H1 (cell line): ENCODE data around the gene KLF16.

ENCODE experiments used
- ATF3 ChIP-seq: IDR thresholded peaks from 2 replicates; pipeline ENCODE4 v1.6.1; 2011; ENCODE audit warnings: low read depth, mild to moderate bottlenecking, low read length; ENCODE audit not compliant: insufficient read depth
- CHD1 ChIP-seq: IDR thresholded peaks from 2 replicates; pipeline ENCODE4 v1.6.1; 2012; ENCODE audit warnings: low read depth, low read length, improper control_type of control experiment
- EGR1 ChIP-seq: IDR thresholded peaks from 2 replicates; pipeline ENCODE4 v1.6.1; 2011; ENCODE audit warnings: low read depth, low read length, borderline replicate concordance
- EP300 ChIP-seq, 2 experiments: IDR thresholded peaks; 1 replicate in 1 of 2; 2 replicates in 1 of 2; pipeline ENCODE4 v1.6.1; 2011 to 2012; ENCODE audit warnings: low read depth in 2 of 2, low read length in 2 of 2, mild to moderate bottlenecking in 2 of 2, borderline replicate concordance in 1 of 2, inconsistent platforms in 1 of 2, moderate library complexity in 1 of 2
- EZH2 ChIP-seq: fragments of 200-600 bp; sonication (generic); IDR thresholded peaks from 2 replicates; pipeline ENCODE4 v1.7.1; 2012; ENCODE audit warnings: low read depth, mild to moderate bottlenecking, moderate library complexity, low read length, inconsistent platforms; ENCODE audit not compliant: severe bottlenecking
- POLR2A ChIP-seq, 2 experiments: IDR thresholded peaks; 1 replicate in 1 of 2; 2 replicates in 1 of 2; pipeline ENCODE4 v1.6.1; 2011; ENCODE audit warnings: low read depth in 2 of 2, low read length in 2 of 2, mild to moderate bottlenecking in 2 of 2; ENCODE audit errors: control extremely low read depth in 1 of 2
- POLR2AphosphoS5 ChIP-seq: IDR thresholded peaks from 2 replicates; pipeline ENCODE4 v1.6.1; 2011; ENCODE audit warnings: low read depth, low read length
- RAD21 ChIP-seq, 2 experiments: IDR thresholded peaks in 1 of 2; conservative IDR thresholded peaks in 1 of 2; 2 replicates each; pipeline ENCODE4 v1.6.1; 2011; ENCODE audit warnings: low read depth in 2 of 2, low read length in 2 of 2, improper control_type of control experiment in 1 of 2, inconsistent platforms in 1 of 2, mild to moderate bottlenecking in 1 of 2, moderate library complexity in 1 of 2
- SIN3A ChIP-seq, 2 experiments: IDR thresholded peaks in 1 of 2; conservative IDR thresholded peaks in 1 of 2; 2 replicates each; pipeline ENCODE4 v1.6.1; 2011 to 2012; ENCODE audit warnings: low read length in 2 of 2, improper control_type of control experiment in 1 of 2, low read depth in 1 of 2, mild to moderate bottlenecking in 1 of 2
- SUZ12 ChIP-seq: fragments of 200-600 bp; sonication (generic); IDR thresholded peaks from 2 replicates; pipeline ENCODE4 v1.6.1; 2012; ENCODE audit warnings: mild to moderate bottlenecking, inconsistent platforms, low read length, moderate library complexity, mixed read lengths
- TAF1 ChIP-seq: IDR thresholded peaks from 2 replicates; pipeline ENCODE4 v1.6.1; 2011; ENCODE audit warnings: mild to moderate bottlenecking, low read depth, low read length
- TCF12 ChIP-seq: IDR thresholded peaks from 2 replicates; pipeline ENCODE4 v1.6.1; 2011; ENCODE audit warnings: low read depth, mild to moderate bottlenecking, low read length
- YY1 ChIP-seq: IDR thresholded peaks from 2 replicates; pipeline ENCODE4 v1.6.1; 2011; ENCODE audit warnings: low read depth, mild to moderate bottlenecking, low read length
- TF ChIP-seq, protein P1 (sequence below), 3 experiments: IDR thresholded peaks; 1 replicate in 2 of 3; 2 replicates in 1 of 3; pipeline versions ENCODE4 v1.5.1 to v1.6.1; 2011; ENCODE audit warnings: low read length in 3 of 3, mild to moderate bottlenecking in 3 of 3, inconsistent platforms in 2 of 3, low read depth in 1 of 3, moderate library complexity in 1 of 3; ENCODE audit not compliant: insufficient read depth in 1 of 3; ENCODE audit errors: control extremely low read depth in 1 of 3

- TF ChIP-seq, protein P1, sequence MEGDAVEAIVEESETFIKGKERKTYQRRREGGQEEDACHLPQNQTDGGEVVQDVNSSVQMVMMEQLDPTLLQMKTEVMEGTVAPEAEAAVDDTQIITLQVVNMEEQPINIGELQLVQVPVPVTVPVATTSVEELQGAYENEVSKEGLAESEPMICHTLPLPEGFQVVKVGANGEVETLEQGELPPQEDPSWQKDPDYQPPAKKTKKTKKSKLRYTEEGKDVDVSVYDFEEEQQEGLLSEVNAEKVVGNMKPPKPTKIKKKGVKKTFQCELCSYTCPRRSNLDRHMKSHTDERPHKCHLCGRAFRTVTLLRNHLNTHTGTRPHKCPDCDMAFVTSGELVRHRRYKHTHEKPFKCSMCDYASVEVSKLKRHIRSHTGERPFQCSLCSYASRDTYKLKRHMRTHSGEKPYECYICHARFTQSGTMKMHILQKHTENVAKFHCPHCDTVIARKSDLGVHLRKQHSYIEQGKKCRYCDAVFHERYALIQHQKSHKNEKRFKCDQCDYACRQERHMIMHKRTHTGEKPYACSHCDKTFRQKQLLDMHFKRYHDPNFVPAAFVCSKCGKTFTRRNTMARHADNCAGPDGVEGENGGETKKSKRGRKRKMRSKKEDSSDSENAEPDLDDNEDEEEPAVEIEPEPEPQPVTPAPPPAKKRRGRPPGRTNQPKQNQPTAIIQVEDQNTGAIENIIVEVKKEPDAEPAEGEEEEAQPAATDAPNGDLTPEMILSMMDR (IDR thresholded peaks at IDR 0.05; ENCODE audit: control extremely low read depth in 1 of 3, insufficient read depth in 1 of 3, low read depth in 1 of 3, low read length in 3 of 3), result peak; percentile 80 to 89 (median 84)
- TF ChIP-seq SUZ12 (no peak), EZH2 (no peak), POLR2A (IDR thresholded peaks at IDR 0.05; ENCODE audit: control extremely low read depth in 1 of 2, low read depth in 2 of 2, low read length in 2 of 2) (peak in 1 of 2 experiments; percentile 92; a peak in 2 of 3 replicates), EGR1 (peak; percentile 1; the same call in 1 of the 2 replicates), EP300 (IDR thresholded peaks at IDR 0.05; ENCODE audit: borderline replicate concordance in 1 of 2, low read depth in 2 of 2, low read length in 2 of 2) (peak in 1 of 2 experiments; percentile 6; a peak in 1 of 3 replicates), YY1 (peak; percentile 97), ATF3 (0 out of 2 replicates have a peak, but pooled peaks have one; percentile 1), TAF1 (peak; percentile 99), CHD1 (no peak), POLR2AphosphoS5 (peak; percentile 74), RAD21 (IDR thresholded peaks at IDR 0.05 in 1 of 2, conservative IDR thresholded peaks at IDR 0.05 in 1 of 2; ENCODE audit: low read depth in 2 of 2, low read length in 2 of 2) (peak; percentile 23 to 35; a peak in 2 of 4 replicates), TCF12 (no peak), SIN3A (conservative IDR thresholded peaks at IDR 0.05 in 1 of 2, IDR thresholded peaks at IDR 0.05 in 1 of 2; ENCODE audit: low read depth in 1 of 2, low read length in 2 of 2) (no peak; a peak in 1 of 4 replicates)
These were observed 14.8 kb downstream of the KLF16 start, which contains the start of gene REXO1 for GRCh38 chr19:1848399-1849131.
